SU-DHL-6 (cell line): ENCODE measurements around the gene RPA3.
A peak's percentile ranks its signal among the peaks of the same experiment; 100 is the strongest.
"Not testable (repeated sequence)": the region's sequence is repeated elsewhere in the genome, so short reads cannot be mapped to it uniquely, and the experiment has no call there.

ENCODE experiments used
- H2AFZ ChIP-seq: fragments of 200-600 bp; sonication (generic); 2 replicates; pipeline ENCODE4 v1.6.1; 2014; ENCODE audit warnings: low read depth, mild to moderate bottlenecking, moderate library complexity, mixed read lengths, antibody characterized with exemption, low read length; ENCODE audit not compliant: severe bottlenecking
- H3F3A ChIP-seq: fragments of 200-600 bp; shearing (Covaris generic); 2 replicates; pipeline ENCODE4 v1.6.0; 2016; ENCODE audit warnings: antibody characterized with exemption, mild to moderate bottlenecking; ENCODE audit not compliant: insufficient read depth
- H3K27ac ChIP-seq: fragments of 200-600 bp; sonication (generic); 2 replicates; pipeline ENCODE4 v1.5.1; 2016; ENCODE audit warnings: low read depth, mild to moderate bottlenecking, low read length, moderate library complexity, mixed read lengths
- H3K27me3 ChIP-seq: fragments of 200-600 bp; sonication (generic), shearing (Covaris generic); 2 replicates; pipeline ENCODE4 v1.6.0; 2014; ENCODE audit warnings: mild to moderate bottlenecking, low read length
- H3K36me3 ChIP-seq: fragments of 200-600 bp; sonication (generic); 2 replicates; pipeline ENCODE4 v1.6.1; 2014; ENCODE audit warnings: mild to moderate bottlenecking, low read length, mixed read lengths
- H3K4me2 ChIP-seq: fragments of 300-600, 200-600 bp; shearing (Covaris generic), sonication (generic); 2 replicates; pipeline ENCODE4 v1.6.0; 2014; ENCODE audit warnings: low read length, low read depth, mild to moderate bottlenecking; ENCODE audit not compliant: poor library complexity, severe bottlenecking
- H3K4me3 ChIP-seq: fragments of 200-600 bp; sonication (generic); 2 replicates; pipeline ENCODE4 v1.5.1; 2014; ENCODE audit warnings: antibody characterized with exemption, low read length, mild to moderate bottlenecking, mixed read lengths; ENCODE audit not compliant: insufficient read depth, poor library complexity, severe bottlenecking
- H3K79me2 ChIP-seq: fragments of 200-600 bp; sonication (generic); 2 replicates; pipeline ENCODE4 v1.6.1; 2014; ENCODE audit warnings: mild to moderate bottlenecking, low read length, moderate library complexity; ENCODE audit not compliant: insufficient read depth
- H3K9ac ChIP-seq: fragments of 200-600 bp; sonication (generic); 2 replicates; pipeline ENCODE4 v1.7.0; 2014; ENCODE audit warnings: mild to moderate bottlenecking, low read length
- H3K9me2 ChIP-seq: fragments of 200-600 bp; sonication (generic); replicated peaks from 2 replicates; pipeline ENCODE4 v1.6.1; 2014; ENCODE audit warnings: low read length; ENCODE audit not compliant: insufficient read depth
- H3K9me3 ChIP-seq: fragments of 200-600 bp; sonication (generic); 2 replicates; pipeline ENCODE4 v1.6.1; 2014; ENCODE audit warnings: low read length, mixed read lengths; ENCODE audit not compliant: insufficient read depth
- H4K20me1 ChIP-seq: fragments of 200-600 bp; sonication (generic); 2 replicates; pipeline ENCODE4 v1.6.1; 2014; ENCODE audit warnings: low read depth, mild to moderate bottlenecking, antibody characterized with exemption, low read length, moderate library complexity, mixed read lengths
- EZH2phosphoT487 ChIP-seq: fragments of 200-600 bp; sonication (generic), shearing (Covaris generic); conservative IDR thresholded peaks from 2 replicates; pipeline ENCODE4 v1.6.1; 2018; ENCODE audit warnings: mild to moderate bottlenecking, antibody characterized with exemption, low read length, moderate library complexity, mixed read lengths
- TF ChIP-seq, protein P1 (sequence below): fragments of 200-600 bp; sonication (generic); IDR thresholded peaks from one replicate; pipeline ENCODE4 v1.5.1; 2017; ENCODE audit warnings: antibody characterized with exemption, mild to moderate bottlenecking, low read length, moderate library complexity; ENCODE audit not compliant: insufficient read depth, poor library complexity, severe bottlenecking

RPA3 gene

GRCh38 chr7:7681936-7682329, 36.5 kb downstream of the RPA3 start:
- Histone ChIP-seq H3K9me3 (no peaks in the 10 kb centered on the region), H3K79me2 (peaks cover 8% of the 10 kb centered on the region; the same call in 1 of the 2 replicates), H3K4me3 (no peak overlapping the region), H3K36me3 (peaks cover 4% of the 10 kb centered on the region), H3K27ac (no peak overlapping the region), H4K20me1 (peaks cover 5% of the 10 kb centered on the region; the same call in 1 of the 2 replicates), H3F3A (peaks cover 18% of the 10 kb centered on the region), H3K9ac (no peak overlapping the region), H3K9me2 (no peaks in the 10 kb centered on the region), H3K27me3 (no peaks in the 10 kb centered on the region), H3K4me2 (no peak overlapping the region), H2AFZ (no peak overlapping the region)
- no peak for TF ChIP-seq EZH2phosphoT487
- TF ChIP-seq, protein P1, sequence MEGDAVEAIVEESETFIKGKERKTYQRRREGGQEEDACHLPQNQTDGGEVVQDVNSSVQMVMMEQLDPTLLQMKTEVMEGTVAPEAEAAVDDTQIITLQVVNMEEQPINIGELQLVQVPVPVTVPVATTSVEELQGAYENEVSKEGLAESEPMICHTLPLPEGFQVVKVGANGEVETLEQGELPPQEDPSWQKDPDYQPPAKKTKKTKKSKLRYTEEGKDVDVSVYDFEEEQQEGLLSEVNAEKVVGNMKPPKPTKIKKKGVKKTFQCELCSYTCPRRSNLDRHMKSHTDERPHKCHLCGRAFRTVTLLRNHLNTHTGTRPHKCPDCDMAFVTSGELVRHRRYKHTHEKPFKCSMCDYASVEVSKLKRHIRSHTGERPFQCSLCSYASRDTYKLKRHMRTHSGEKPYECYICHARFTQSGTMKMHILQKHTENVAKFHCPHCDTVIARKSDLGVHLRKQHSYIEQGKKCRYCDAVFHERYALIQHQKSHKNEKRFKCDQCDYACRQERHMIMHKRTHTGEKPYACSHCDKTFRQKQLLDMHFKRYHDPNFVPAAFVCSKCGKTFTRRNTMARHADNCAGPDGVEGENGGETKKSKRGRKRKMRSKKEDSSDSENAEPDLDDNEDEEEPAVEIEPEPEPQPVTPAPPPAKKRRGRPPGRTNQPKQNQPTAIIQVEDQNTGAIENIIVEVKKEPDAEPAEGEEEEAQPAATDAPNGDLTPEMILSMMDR: no peak

DNA sequence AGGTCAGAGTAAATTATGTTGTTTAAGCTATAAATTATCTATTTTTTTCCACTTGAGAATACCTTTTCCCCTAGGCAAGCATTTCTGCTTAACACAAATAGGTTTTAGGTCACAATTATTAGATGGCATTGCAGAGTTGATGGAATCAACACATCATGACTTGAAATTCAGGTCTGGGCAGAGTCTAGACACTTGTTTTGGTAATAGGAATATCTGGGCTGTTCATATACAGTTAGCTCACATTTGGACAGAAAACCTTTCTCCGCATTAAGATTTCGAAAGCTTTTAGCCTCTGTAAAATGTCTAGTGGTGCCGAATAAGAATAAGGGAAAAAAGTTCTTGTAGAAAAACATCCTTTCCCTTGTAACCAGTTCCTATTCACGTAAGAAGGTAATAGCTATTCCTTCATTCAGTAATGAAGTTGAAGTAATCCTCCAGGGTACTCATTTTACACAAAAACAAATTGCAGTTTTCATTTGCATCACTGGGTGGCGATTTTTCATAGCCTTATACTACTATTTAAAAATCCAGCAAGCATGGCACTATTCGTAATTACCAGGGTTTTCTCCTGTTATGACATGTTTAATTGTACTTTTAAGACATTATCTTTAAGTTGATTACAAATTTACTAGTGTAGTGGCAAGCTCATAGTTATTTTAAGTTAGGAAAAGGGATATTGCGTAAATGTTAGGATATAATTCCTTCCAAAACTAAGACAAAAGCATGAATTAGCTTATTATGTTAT, 37.0 kb downstream of the RPA3 start:
- TF ChIP-seq, protein P1: peak; percentile 69
- no peak for TF ChIP-seq EZH2phosphoT487
- Histone ChIP-seq H3K4me3 (no peak overlapping the region), H4K20me1 (no peaks in the 10 kb centered on the region), H3K79me2 (peaks cover 4% of the 10 kb centered on the region; the same call in 1 of the 2 replicates), H3K4me2 (no peak overlapping the region), H3K9ac (no peak overlapping the region), H3K9me2 (no peaks in the 10 kb centered on the region), H3K27me3 (no peaks in the 10 kb centered on the region), H3F3A (peaks cover 24% of the 10 kb centered on the region), H2AFZ (no peak overlapping the region), H3K9me3 (no peaks in the 10 kb centered on the region), H3K27ac (no peak overlapping the region), H3K36me3 (peaks cover 7% of the 10 kb centered on the region)

- H3K9me2 ChIP-seq, H3K9ac ChIP-seq, H3K36me3 ChIP-seq, H3K4me3 ChIP-seq, H3K9me3 ChIP-seq, H3K4me2 ChIP-seq, H3K27ac ChIP-seq, H3K27me3 ChIP-seq, H2AFZ ChIP-seq, H4K20me1 ChIP-seq, H3K79me2 ChIP-seq: not testable (repeated sequence)
- H3F3A ChIP-seq: peaks cover 26% of the 10 kb centered on the region
Observed at GRCh38 chr7:7679640-7680039, 38.8 kb downstream of the RPA3 start.

- H3K4me3 ChIP-seq: no peak overlapping the region
- H3K27me3 ChIP-seq: no peaks in the 10 kb centered on the region
- H3K36me3 ChIP-seq: peaks cover 7% of the 10 kb centered on the region
- no peaks in the 10 kb centered on the region for H3K9me2 ChIP-seq
- H3K27ac ChIP-seq: no peak overlapping the region
- TF ChIP-seq, protein P1: no peak
- TF ChIP-seq EZH2phosphoT487: no peak
- peaks cover 19% of the 10 kb centered on the region for H3F3A ChIP-seq
- H3K9ac ChIP-seq: no peak overlapping the region
- no peak overlapping the region for H2AFZ ChIP-seq
- no peaks in the 10 kb centered on the region for H4K20me1 ChIP-seq
- no peaks in the 10 kb centered on the region for H3K79me2 ChIP-seq
- H3K4me2 ChIP-seq: no peak overlapping the region
- no peaks in the 10 kb centered on the region for H3K9me3 ChIP-seq
Observed at GRCh38 chr7:7675686-7676085, 42.7 kb downstream of the RPA3 start.
